H4 (cell line): Measurements from ENCODE around the gene RCBTB2. TPM values are rescaled to one million over a fixed set of nuclear protein-coding genes. Genes with fewer than 3 reads are reported as not detected.
"Not testable (repeated sequence)": the region's sequence is repeated elsewhere in the genome, so short reads cannot be mapped to it uniquely, and the experiment has no call there.

Source experiments
- DNase-seq: peaks from one replicate; pipeline ENCODE4 v3.0.0-alpha.2; 2015; ENCODE audit warnings: low spot score
- total RNA-seq: library from RNA; depleted of rRNA; stranded (reverse); fragments of >200 nt; shearing (Covaris generic); gene quantifications from 2 replicates; pipeline ENCODE4 v1.2.3, GENCODE V29; 2014; rRNA removed

The RCBTB2 gene
- total RNA-seq = 7.0 and 7.6 TPM in 2 replicates

DNA sequence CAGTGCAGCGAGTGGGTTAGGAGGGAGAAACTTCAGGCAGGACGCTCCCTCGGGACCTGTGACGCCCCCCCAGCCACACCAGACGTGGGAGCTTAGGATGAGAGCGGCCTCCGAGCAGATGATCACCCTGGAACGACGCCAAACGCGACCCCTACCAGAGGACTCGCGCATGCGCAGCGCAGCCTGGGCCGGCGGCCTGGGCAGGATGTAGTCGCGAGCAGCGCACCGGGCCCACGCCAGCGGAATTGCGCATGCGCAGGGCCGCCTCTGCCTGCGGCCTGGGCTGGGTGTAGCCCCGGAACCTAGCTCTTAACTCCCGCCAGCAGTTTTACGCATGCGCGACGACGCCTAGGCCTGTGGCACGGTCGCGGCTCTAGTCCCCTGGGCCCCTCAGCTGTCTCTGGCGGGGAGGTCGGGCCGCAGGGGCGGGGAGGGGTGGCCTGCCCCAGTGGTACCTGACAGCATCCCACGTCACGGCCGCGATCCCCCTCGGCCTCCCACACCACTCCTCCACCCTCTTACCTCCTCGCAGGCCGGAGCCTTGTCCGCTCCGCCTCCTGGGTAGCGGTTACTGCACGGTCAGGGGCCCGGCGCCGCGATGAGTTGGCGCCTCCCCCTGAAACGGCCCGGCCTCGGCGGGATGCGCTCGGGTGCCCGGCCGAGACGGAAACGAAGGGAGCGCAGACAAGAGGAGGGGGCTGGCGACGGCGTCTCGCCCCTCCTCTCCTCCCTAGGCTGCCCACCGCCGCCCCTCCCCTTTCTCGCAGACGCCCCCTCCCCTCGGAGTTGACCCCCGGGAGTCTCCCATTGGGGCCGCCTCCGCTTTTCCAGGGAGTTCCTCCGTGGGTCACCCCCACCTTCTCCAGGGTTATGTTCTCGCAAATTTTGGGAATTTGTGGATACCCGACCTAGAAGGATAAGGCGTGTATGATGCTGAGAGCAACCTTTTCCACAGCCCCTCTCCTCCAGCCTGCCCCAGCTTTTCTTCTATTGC lies at the start of gene RCBTB2:
Gene RCBTB2 (minus strand): TSS at position 575 of the 994 bp plus-strand sequence. CDS start 11,141 bp downstream, outside the sequence.
- DNase-seq = peak; percentile 93

GRCh38 chr13:48582084-48582483 lies 49.2 kb upstream of the RCBTB2 start:
- no peak for DNase-seq

GRCh38 chr13:48580896-48581295 lies 48.0 kb upstream of the RCBTB2 start:
- DNase-seq = no peak

DNA sequence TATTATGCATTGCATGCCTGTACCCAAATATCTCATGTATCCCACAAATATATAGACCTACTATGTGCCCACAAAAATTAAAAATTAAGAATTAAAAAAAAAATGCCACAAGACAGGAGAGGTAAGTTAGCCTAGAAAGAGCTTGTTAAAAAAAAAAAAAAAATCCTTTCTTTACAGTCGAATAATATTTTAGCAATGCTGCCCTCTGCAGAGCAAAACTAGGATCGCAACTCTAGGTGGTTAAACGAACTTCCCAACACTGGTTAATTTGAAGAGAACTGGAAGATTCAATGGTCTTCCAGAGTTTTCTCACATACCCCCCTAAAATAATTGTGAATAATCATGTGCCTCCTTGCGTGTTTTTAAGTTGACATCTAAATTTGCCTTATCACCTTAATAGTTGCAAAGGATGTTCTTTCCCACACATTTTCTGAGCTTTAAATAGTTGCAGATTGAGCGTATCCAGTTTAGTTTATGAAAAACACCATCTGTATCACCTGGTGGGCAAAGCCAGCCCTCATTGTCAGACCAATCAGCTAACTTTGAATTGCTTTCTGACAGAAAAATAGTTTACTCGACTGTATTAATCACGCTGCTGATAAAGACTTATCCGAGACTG lies 47.4 kb upstream of the RCBTB2 start:
- no peak for DNase-seq

GRCh38 chr13:48579919-48580180 lies 47.0 kb upstream of the RCBTB2 start:
- DNase-seq = not testable (repeated sequence)

- no peak for DNase-seq
These were observed 46.5 kb upstream of the RCBTB2 start for GRCh38 chr13:48579165-48579918.

DNA sequence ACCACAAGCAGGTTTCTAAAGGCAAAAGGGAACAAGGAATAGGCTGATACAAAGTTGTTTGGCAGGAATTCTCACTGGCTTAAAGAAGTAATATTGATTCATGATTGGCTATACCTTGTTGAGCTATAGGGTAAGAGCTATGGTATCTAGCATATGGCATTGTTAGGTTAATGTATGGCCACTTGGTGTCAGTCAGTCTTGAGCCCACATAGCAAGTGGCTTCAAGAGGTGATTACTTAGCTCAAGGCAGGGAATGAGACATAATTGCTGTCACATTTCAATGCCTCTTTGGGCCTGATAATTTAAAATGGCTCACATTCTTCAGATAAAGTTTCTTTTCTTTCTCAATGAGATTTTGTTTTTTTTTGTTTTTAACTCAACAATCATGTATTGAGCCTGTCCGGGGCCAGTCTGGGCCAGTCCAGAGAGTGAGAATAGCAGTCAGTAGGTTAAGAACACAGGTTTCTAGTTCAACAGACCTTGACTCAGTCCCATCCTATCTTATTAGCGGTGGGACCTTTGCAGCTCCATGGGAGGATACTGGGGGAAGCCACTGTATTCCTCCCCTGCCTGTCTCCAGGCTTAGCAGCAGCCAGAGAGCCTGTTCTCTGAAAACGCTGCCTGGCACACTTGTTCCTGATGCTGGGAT lies 45.8 kb upstream of the RCBTB2 start:
- DNase-seq = no peak

GRCh38 chr13:48576448-48577010 lies 43.6 kb upstream of the RCBTB2 start:
- DNase-seq = no peak

DNA sequence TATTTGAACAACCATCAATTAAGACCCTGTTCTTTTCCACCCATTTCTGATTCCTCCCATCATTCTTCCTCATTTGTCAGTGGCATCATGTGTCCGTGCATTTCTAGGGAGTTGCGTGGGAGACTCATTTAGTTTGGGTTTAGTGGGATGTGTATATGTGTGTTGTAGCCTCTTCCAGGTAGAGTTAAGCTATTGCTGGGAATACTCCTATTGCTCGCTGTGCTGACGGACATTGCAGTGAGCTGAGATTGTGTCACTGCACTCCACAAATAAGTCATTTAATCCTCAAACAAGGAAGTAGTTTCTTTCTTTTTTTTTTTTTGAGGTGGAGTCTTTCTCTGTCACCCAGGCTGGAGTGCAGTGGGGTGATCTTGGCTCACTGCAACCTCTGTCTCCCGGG lies 42.2 kb upstream of the RCBTB2 start:
- no peak for DNase-seq

GRCh38 chr13:48574041-48574796 lies 41.3 kb upstream of the RCBTB2 start:
- DNase-seq = no peak

DNA sequence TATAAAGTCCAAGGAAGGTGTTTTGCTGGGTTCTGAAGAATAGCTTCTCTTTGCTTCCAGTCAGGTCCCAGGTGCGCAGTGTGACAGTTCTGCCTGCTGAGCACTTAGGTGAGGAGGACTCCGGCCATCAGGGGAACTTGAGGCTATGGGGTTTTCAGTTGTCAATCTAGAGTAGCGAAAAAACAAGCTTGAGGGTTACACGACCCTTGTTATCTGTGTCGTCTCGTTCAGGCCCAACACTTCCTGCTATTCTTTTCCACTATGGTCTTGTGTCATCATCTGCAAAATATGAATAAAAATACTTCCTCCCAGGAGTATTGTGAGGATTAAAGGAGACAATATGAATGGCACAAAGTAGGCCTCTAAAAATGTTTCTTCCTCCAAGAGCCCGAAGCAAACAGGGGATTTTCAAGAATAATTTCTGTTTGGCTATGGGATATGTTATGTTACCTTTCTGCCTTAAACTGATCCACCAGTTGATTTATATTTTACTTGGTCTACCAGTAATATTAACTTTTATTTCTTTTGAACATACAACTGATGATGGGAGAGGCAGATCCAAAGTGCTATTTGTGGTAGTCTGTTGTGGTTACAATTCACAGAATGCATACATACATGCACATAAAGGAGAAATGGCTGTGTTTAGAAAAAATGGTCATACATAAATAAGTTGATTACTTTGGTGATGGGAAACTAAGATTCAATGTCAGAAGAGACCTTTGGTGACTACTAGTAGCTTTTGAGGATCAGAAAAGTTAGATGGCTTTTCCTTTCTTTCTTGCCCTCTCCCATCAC lies 40.5 kb upstream of the RCBTB2 start:
- DNase-seq = no peak

GRCh38 chr13:48571126-48571913 lies 38.4 kb upstream of the RCBTB2 start:
- peak; percentile 47 for DNase-seq

DNA sequence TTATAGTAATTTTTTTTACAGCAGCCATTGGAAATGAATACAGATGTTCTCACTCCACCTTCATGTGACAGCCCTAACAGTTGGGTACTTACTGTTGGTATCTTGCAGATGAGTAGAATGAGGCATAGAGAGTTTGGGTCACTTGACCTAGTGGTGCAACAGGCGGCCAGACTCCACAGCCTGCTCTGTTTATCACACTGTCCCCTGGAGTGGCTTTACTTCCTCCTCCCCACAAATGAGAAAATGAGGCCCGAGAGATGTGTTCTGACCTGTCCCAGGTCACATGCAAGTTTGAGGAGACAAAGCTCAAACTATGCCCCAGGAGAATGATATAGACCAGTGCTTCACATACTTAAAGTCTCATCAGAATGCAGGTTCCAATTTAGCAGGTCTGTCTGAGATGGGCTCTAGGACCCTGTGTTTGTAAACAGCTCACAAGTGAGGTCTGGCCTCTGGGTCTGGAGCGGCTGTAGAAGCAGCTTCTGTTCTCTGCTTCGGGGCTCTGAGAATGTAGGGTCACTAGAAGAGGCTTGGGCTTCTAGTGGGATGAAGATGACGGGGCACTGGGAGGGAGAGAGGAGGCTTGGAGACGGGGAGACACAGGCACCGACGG lies 37.4 kb upstream of the RCBTB2 start:
- DNase-seq = no peak

- no peak for DNase-seq
These were observed 36.3 kb upstream of the RCBTB2 start for GRCh38 chr13:48569104-48569666.

DNA sequence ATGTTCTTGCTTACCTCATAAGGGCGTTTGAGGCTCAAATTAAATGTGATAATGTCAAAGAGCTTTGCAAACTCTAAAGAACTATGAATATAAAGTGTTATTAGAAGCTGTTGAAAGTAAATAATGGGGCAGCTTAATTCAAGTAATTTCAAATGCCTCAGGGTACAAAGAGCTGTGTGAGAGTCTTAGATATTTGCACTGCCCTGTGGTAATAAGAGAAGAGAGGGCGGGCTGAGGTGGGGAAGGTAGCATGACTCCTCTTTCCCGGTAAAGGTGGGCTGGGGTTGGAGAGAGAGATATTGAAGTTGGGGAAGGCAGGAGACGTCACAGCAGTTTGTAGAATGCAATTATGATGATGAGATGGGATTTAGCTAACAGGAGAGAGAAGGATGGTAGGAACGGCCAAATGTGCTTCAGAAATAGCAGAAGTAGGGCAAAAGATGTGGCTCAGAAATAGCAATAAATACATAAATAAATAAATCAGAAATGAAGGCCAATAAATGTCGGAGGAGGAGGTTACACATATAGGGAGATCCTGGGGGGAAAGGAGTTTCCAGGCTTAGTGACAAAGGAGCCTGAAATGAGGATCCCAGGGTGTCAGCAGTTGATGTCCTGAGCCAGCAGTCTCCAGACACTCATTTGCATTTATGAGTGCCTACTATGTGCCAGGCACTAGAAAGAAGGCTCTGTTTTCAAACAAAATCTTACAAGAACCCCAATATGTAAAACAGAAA lies 35.7 kb upstream of the RCBTB2 start:
- DNase-seq = no peak

- DNase-seq = no peak
These were observed 34.9 kb upstream of the RCBTB2 start for GRCh38 chr13:48567515-48568369.

GRCh38 chr13:48564056-48564455 lies 31.2 kb upstream of the RCBTB2 start:
- peak; percentile 25 for DNase-seq
